Measurements from ENCODE around the gene EMC7. TPM values are rescaled to one million over a fixed set of nuclear protein-coding genes. Genes with fewer than 3 reads are reported as not detected.

EMC7 gene
- total RNA-seq, 2 donors from 2014 or later = 57.7 to 90.2 TPM

DNA sequence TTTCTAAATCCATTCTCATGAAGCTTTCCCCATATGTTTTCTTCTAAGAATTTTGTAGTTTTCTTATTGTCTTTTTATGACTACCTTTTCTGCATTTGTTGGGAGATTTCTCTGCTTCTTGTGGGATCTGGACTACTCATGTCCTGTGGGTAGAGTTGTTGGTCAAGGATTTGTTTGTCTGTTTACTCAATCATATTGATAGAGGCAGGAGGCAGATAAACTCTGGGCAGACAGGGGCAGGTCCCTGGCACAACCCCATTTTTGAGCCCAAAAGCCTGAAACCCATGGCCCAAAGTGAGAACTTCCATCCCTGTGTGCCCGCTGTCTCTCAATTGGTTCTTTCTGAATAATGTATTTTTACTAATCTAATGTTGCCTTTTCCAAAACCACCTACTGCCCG, 12.6 kb upstream of the EMC7 start:
- ATAC-seq (no peak), DNase-seq (ENCODE audit: low spot score) (no peak)
- Mint-ChIP-seq H3K4me3 (no peak overlapping the region), H3K36me3 (no peaks in the 10 kb centered on the region), H3K27ac (no peak overlapping the region), H3K4me1 (ENCODE audit: low read depth in 2 of 2) (no peaks in the 10 kb centered on the region), H3K27me3 (peaks cover 8 to 19% of the 10 kb centered on the region in 2 donors), H3K9me3 (no peaks in the 10 kb centered on the region)

DNA sequence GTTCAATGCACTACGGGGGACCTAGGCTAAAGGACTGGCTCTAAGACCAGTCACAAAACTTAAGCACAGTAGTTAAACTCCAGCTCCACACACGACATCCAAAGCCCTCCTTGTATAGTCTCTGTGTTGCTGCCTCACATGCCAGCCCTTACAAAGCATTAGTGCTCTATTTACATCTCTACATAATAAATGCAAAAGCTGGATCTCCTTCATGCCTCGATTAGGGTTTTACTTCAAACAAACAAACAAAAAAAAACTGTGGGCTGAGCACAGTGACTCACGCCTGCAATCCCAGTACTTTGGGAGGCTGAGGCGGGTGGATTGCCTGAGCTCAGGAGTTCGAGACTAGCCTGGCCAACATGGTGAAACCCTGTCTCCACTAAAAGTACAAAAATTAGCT, 9.8 kb upstream of the EMC7 start:
- no peaks in the 10 kb centered on the region for H3K36me3 Mint-ChIP-seq
- H3K27me3 Mint-ChIP-seq = peaks cover 5 to 12% of the 10 kb centered on the region in 2 donors
- H3K27ac Mint-ChIP-seq = no peak overlapping the region
- H3K4me1 Mint-ChIP-seq (ENCODE audit: low read depth in 2 of 2) = no peaks in the 10 kb centered on the region
- DNase-seq (ENCODE audit: low spot score) (no peak), ATAC-seq (no peak)
- H3K4me3 Mint-ChIP-seq = no peak overlapping the region
- H3K9me3 Mint-ChIP-seq = no peaks in the 10 kb centered on the region

DNA sequence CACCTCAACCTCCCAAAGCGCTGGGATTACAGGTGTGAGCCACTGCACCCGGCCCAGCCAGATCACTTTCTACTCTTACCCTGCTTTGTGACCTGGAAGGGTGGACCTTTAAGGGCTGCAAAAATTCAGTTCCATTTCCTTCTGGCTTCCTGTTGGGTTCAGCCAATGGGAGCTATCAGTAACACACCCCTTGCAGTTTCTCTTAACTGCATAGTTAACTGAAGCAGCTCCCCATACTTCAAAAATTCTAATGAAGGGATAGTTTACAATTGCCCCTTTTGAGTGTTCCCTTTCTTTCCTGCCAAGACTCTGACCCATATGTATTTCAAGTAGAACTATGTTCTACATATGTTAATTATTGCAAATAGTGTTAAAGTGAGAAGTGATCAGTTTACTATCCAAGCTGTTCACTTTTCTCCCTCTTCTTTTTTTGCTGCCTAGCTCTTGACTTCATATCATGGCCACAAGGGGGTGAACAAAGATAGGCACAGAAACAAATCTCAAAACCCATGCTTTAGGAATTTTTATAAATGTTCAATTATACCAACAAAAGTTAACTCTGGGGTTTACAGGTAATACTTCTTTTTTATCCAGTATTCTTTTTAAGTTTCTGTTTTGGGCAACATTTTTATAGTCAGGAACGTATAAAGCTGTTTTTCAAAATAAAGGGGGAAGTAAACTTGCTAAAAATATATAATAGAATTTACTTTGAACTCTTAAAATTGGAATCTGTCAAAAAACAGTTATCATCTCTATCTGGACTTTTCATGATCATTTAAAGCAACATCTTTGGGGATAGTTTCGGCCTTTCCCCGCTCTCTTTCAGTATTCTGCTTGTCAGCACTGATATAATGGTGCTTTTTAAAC, 8.4 kb upstream of the EMC7 start:
- no peaks in the 10 kb centered on the region for H3K4me1 Mint-ChIP-seq (ENCODE audit: low read depth in 2 of 2)
- no peaks in the 10 kb centered on the region for H3K36me3 Mint-ChIP-seq
- H3K27ac Mint-ChIP-seq = no peak overlapping the region
- peaks cover 5 to 12% of the 10 kb centered on the region in 2 donors for H3K27me3 Mint-ChIP-seq
- H3K4me3 Mint-ChIP-seq = no peak overlapping the region
- no peak for DNase-seq (ENCODE audit: low spot score)
- no peak for ATAC-seq
- H3K9me3 Mint-ChIP-seq = no peaks in the 10 kb centered on the region

DNA sequence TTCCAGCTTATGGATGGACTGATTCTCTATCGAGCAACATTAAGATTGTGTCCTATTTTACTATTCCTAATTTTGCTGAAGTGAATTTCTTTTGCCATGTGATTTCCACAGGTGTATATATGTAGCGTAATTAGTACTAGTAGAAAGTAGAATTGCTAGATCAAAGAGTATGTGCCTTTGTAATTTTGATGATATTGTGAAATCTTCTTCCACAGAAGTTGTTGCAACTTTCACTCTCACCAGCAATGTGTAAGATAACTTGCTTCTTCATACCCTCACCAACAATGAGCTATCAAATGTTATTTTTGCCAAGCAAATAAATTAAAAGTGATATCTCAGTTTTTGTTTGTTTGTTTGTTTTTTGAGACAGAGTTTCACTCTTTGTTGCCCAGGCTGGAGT, 5.7 kb upstream of the EMC7 start:
- H3K9me3 Mint-ChIP-seq = peaks cover 2% of the 10 kb centered on the region
- ATAC-seq = no peak
- no peaks in the 10 kb centered on the region for H3K36me3 Mint-ChIP-seq
- H3K4me3 Mint-ChIP-seq = no peak overlapping the region
- no peak for DNase-seq (ENCODE audit: low spot score)
- peaks cover 0 to 6% of the 10 kb centered on the region in 2 donors for H3K4me1 Mint-ChIP-seq (ENCODE audit: low read depth in 2 of 2)
- H3K27me3 Mint-ChIP-seq = no peaks in the 10 kb centered on the region
- H3K27ac Mint-ChIP-seq = no peak overlapping the region

DNA sequence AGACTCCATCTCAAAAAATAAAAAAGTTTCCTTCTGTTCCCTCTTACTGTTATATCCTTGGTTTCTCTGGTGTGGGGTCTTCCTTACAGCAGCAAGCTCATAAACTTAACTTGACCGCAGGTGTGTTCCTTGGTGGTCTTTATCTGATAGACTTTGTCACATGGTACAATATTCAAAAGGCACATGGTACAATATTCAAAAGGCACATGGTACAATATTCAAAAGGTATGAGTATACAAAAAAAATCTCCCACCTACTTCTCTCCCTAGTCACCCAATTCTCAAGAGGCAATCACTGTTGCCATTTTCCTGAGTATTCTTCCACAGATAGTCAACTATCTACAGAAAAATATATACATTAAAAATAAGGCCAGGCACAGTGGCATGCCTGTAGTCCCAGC, 4.8 kb upstream of the EMC7 start:
- Mint-ChIP-seq H3K9me3 (peaks cover 2% of the 10 kb centered on the region), H3K4me1 (ENCODE audit: low read depth in 2 of 2) (peaks cover 6 to 15% of the 10 kb centered on the region in 2 donors), H3K4me3 (no peak overlapping the region), H3K27ac (no peak overlapping the region), H3K36me3 (peaks cover 7% of the 10 kb centered on the region), H3K27me3 (no peaks in the 10 kb centered on the region)
- DNase-seq (ENCODE audit: low spot score) (no peak), ATAC-seq (no peak)

DNA sequence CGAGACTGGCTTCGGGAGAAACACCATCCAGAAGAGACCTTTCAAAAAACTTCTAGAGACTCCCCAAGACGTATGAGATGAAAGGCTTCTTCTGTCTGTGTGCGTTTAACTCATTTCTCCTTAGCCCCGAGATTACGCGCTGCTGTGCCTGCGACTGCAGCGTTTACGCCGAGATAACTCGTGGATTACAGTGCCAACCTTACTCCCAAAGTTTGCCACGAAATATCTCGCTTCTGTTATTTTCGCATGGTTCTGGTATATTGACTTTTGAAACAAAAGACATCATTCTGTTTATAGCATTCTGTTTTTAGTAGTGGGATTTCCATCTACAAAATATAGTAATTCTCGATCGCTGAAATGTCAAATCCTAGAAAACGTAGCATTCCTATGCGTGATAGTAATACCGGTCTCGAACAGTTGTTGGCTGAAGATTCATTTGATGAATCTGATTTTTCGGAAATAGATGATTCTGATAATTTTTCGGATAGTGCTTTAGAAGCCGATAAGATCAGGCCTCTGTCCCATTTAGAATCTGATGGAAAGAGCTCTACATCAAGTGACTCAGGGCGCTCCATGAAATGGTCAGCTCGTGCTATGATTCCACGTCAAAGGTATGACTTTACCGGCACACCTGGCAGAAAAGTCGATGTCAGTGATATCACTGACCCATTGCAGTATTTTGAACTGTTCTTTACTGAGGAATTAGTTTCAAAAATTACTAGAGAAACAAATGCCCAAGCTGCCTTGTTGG, 688 bp upstream of the EMC7 start:
- Mint-ChIP-seq H3K4me1 (ENCODE audit: low read depth in 2 of 2) (peaks cover 23 to 35% of the 10 kb centered on the region in 2 donors), H3K4me3 (peak overlapping the region; percentile 100), H3K36me3 (peaks cover 7% of the 10 kb centered on the region), H3K9me3 (peaks cover 2% of the 10 kb centered on the region), H3K27me3 (no peaks in the 10 kb centered on the region), H3K27ac (peak overlapping the region; percentile 99)
- no peak for DNase-seq (ENCODE audit: low spot score)
- no peak for ATAC-seq

DNA sequence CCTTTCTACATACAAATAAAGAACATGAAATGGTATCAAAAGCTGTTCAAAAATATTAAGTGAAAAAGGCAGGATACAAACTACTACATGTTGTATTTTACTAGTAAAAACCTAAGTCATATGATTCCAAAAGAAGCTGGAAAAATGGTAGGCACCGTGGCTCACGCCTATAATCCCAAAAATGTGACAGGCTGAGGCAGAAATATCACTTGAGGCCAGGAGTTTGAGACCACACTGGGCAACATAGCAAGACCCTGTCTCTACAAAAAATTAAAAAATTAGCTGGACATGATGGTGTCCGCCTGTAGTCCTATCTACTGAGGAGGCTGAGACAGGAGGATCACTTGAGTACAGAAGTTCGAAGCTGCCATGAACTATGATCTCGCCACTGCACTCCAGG, 1.7 kb downstream of the EMC7 start:
- H3K27me3 Mint-ChIP-seq = no peaks in the 10 kb centered on the region
- peaks cover 2% of the 10 kb centered on the region for H3K9me3 Mint-ChIP-seq
- H3K4me1 Mint-ChIP-seq (ENCODE audit: low read depth in 2 of 2) = peaks cover 23 to 39% of the 10 kb centered on the region in 2 donors
- H3K36me3 Mint-ChIP-seq = peaks cover 7% of the 10 kb centered on the region
- no peak for DNase-seq (ENCODE audit: low spot score)
- peak overlapping the region in 1 of 2 donors; percentile 70 for H3K27ac Mint-ChIP-seq
- peak overlapping the region; percentile 100 for H3K4me3 Mint-ChIP-seq
- no peak for ATAC-seq

DNA sequence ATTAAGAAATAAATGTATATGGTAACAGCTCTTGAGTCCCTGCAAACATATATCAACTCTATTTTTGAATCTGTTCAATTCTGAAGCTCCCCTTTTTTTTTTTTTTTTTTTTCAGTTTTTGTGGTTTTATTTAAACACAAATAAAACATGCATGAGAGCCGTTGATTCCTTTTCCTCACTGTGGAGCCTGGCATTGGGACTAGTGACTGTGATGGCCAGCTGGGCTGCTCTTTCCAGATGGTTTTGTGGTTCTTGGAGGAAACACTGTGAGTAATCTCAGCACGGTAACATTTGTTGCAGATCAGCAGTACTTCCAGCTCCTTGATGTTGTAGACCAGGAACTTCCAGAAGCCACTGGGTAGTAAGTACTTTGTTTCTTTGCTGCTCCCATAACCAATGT, 15.9 kb downstream of the EMC7 start:
- Mint-ChIP-seq H3K27ac (no peak overlapping the region), H3K4me3 (no peak overlapping the region)
- ATAC-seq = no peak

DNA sequence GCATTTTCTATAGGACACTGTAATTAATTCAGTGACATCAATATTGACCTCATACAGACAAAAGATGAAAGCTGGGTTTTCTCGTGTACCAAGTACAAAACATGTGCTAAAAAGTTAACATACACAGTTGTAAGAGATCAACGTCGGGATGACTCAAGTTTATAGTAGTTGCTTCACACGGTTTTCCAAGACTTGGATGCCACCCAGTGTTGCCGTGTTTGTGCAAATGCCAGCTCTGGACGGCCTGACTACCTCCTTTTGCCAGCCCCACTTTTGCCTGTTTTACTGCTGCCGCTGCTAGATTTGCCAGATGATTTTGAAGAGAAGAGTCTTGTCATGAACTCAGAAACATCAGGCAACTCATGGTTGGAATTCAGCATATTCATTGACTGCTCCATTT, 17.6 kb downstream of the EMC7 start:
- Mint-ChIP-seq H3K36me3 (peaks cover 4% of the 10 kb centered on the region), H3K4me1 (ENCODE audit: low read depth in 2 of 2) (no peaks in the 10 kb centered on the region), H3K9me3 (no peaks in the 10 kb centered on the region), H3K27ac (no peak overlapping the region), H3K4me3 (no peak overlapping the region), H3K27me3 (no peaks in the 10 kb centered on the region)
- no peak for DNase-seq (ENCODE audit: low spot score)
- no peak for ATAC-seq

More for the DNA sequence above, 15.9 kb downstream of the EMC7 start:
- no peaks in the 10 kb centered on the region for H3K4me1 Mint-ChIP-seq (ENCODE audit: low read depth in 2 of 2)
- no peak for DNase-seq (ENCODE audit: low spot score)
- H3K9me3 Mint-ChIP-seq = no peaks in the 10 kb centered on the region
- H3K36me3 Mint-ChIP-seq = peaks cover 4% of the 10 kb centered on the region
- H3K27me3 Mint-ChIP-seq = no peaks in the 10 kb centered on the region

DNA sequence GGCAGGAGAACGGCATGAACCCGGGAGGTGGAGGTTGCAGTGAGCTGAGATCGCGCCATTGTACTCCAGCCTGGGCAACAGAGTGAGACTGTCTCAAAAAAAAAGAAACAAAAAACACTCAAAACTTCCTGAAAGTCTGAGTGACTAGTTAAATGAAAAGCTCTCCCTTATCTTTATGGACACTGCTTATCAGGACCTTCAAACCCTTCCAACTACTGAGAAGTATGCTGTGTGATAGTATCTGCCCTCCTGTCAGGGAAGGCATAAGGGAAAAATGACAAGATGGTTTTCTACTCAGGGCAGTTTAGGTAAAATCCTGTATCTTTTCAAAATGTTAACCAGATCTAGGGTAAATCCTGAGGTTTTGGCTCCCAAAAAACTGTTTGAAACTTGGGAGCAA, 21.8 kb downstream of the EMC7 start:
- Mint-ChIP-seq H3K4me1 (ENCODE audit: low read depth in 2 of 2) (no peaks in the 10 kb centered on the region), H3K9me3 (no peaks in the 10 kb centered on the region), H3K27me3 (no peaks in the 10 kb centered on the region), H3K4me3 (no peak overlapping the region), H3K27ac (no peak overlapping the region), H3K36me3 (peaks cover 4% of the 10 kb centered on the region)
- DNase-seq (ENCODE audit: low spot score) (no peak), ATAC-seq (no peak)

DNA sequence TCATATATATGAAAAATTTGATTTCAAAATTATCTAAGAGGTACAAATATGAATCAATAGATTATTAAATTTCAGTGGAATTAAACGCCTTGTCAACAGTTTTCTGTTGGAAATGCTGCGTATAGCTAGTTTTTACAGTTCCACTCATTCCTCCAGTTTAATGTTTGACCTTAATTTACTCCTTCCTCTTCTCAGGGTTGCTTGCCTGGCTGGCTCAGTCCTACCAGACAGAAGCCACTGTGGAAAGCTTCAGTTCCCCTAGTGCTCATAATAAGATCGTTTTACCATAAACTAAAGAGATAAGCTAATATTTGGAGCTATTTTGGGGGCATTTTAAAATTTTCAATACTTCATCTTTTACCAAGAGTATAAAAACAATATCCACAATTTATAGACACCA, 22.8 kb downstream of the EMC7 start:
- no peaks in the 10 kb centered on the region for H3K9me3 Mint-ChIP-seq
- no peak for ATAC-seq
- no peaks in the 10 kb centered on the region for H3K36me3 Mint-ChIP-seq
- no peak overlapping the region for H3K27ac Mint-ChIP-seq
- no peaks in the 10 kb centered on the region for H3K27me3 Mint-ChIP-seq
- no peak overlapping the region for H3K4me3 Mint-ChIP-seq
- H3K4me1 Mint-ChIP-seq (ENCODE audit: low read depth in 2 of 2) = no peaks in the 10 kb centered on the region
- DNase-seq (ENCODE audit: low spot score) = no peak

DNA sequence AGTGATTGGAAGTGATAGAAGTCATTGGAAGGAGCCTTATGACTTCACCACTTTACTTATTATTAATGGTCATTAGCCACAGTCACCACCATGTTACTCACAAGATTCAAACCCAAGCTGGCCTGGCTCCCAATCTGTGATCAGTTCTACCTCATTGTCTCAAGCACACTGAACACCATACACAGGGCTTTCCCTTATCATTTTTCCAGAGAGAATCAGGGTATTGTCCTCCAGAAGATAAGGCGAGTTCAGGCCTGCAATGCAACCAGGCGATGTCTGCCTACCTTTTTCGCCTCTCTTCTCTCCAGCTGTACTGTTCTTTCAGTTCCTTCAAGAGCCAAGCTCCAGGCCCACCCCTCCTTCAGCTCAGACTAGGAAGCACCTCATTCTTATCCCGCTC, 24.9 kb downstream of the EMC7 start:
- H3K27ac Mint-ChIP-seq = no peak overlapping the region
- H3K36me3 Mint-ChIP-seq = no peaks in the 10 kb centered on the region
- H3K4me3 Mint-ChIP-seq = no peak overlapping the region
- no peaks in the 10 kb centered on the region for H3K9me3 Mint-ChIP-seq
- no peaks in the 10 kb centered on the region for H3K27me3 Mint-ChIP-seq
- ATAC-seq (no peak), DNase-seq (ENCODE audit: low spot score) (no peak)
- no peaks in the 10 kb centered on the region for H3K4me1 Mint-ChIP-seq (ENCODE audit: low read depth in 2 of 2)

DNA sequence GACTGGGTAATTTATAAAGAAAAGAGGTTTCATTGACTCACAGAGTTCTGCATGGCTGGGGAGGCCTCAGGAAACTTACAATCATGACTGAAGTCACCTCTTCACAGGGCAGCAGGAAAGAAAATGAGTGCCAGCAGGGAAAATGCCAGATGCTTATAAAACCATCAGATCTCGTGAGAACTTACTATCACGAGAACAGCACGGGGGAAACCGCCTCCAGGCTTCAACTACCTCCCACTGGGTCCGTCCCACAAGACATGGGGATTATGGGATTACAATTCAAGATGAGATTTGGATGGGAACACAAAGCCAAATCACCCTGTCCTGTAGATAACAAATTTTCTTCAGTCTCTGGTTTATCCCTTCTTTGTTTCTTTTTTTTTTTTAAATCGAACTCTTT, 31.7 kb downstream of the EMC7 start:
- DNase-seq (ENCODE audit: low spot score) = no peak
- Mint-ChIP-seq H3K9me3 (no peaks in the 10 kb centered on the region), H3K36me3 (no peaks in the 10 kb centered on the region), H3K4me3 (no peak overlapping the region), H3K27ac (no peak overlapping the region), H3K4me1 (ENCODE audit: low read depth in 2 of 2) (no peaks in the 10 kb centered on the region), H3K27me3 (no peaks in the 10 kb centered on the region)
- no peak for ATAC-seq

DNA sequence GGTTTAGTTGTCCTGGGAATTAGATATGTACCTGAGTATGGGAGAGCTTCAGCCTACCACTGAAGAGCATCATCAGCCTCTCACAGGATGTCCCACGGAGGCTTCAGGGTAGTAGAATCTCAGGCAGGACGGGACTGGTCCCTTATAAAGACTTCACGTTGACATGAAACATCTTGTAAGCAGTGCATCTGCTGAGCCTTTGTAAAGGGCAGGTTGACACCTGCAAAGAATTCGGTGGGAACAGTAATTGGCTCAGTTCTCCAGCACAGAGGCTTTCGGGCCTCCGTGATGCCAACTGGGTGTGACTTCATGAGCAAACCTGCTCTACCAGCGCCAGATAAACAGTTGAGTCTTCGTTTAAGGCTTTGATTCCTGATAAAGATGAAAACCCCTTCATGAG, 35.7 kb downstream of the EMC7 start:
- ATAC-seq = no peak
- H3K9me3 Mint-ChIP-seq = no peaks in the 10 kb centered on the region
- no peak overlapping the region for H3K4me3 Mint-ChIP-seq
- no peaks in the 10 kb centered on the region for H3K36me3 Mint-ChIP-seq
- no peaks in the 10 kb centered on the region for H3K27me3 Mint-ChIP-seq
- DNase-seq (ENCODE audit: low spot score) = no peak
- H3K4me1 Mint-ChIP-seq (ENCODE audit: low read depth in 2 of 2) = peaks cover 4 to 6% of the 10 kb centered on the region in 2 donors
- no peak overlapping the region for H3K27ac Mint-ChIP-seq

Data from natural killer cell treated with Interleukin-12 subunit alpha and Interleukin-12 subunit beta and Interleukin-15 and Interleukin-18, amount 100 ng/mL, for 72 hours (primary cell).